ENCODE results near the gene VPS11.
A peak's percentile ranks its signal among the peaks of the same experiment; 100 is the strongest.
"Not testable (repeated sequence)": the region's sequence is repeated elsewhere in the genome, so short reads cannot be mapped to it uniquely, and the experiment has no call there.

Gene VPS11

DNA sequence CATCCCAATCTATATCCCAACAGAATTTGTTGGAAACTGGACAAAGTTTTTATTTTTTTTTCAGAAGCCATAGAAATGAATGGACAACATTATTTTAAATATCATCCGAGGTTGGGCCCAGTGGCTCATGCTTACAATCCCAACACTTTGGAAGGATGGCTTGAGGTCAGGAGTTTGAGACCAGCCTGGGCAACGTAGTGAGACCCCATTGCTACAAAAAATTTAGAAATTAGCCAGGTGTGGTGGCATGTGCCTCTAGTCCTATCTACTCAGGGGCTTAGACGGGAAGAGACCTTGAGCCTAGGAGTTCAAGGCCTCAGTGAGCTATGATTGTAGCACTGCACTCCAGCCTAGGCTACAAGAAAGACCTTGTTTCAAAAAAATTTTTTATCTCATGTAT is 32.8 kb upstream of the VPS11 start:
- no peak for DNase-seq

DNA sequence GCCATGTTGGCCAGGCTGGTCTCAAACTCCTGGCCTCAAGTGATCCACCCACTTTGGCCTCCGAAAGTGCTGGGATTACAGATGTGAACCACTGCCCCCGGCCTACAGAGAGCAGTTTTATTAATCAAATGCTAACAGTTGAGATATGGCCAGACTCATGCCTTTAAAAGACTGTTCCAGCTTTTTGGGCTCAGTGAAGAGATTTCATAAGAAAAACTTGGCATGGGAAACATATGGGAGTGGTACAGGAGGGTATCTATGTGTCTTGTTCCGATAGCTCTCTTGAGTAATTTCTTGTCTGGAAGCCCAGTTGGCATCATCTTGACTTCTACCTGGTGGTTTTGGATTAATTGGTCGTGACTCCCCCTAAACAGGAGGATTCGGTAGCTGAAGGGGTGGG is 28.7 kb upstream of the VPS11 start:
- DNase-seq = no peak

DNA sequence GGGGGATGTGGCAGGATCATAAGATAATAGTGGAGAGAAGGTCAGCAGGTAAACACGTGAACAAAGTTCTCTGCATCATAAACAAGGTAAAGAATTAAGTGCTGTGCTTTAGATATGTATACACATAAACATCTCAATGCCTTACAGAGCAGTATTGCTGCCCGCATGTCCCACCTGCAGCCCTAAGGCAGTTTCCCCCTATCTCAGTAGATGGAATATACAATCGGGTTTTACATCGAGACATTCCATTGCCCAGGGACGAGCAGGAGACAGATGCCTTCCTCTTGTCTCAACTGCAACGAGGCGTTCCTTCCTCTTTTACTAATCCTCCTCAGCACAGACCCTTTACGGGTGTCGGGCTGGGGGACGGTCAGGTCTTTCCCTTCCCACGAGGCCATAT is 28.1 kb upstream of the VPS11 start:
- DNase-seq = not testable (repeated sequence)

DNA sequence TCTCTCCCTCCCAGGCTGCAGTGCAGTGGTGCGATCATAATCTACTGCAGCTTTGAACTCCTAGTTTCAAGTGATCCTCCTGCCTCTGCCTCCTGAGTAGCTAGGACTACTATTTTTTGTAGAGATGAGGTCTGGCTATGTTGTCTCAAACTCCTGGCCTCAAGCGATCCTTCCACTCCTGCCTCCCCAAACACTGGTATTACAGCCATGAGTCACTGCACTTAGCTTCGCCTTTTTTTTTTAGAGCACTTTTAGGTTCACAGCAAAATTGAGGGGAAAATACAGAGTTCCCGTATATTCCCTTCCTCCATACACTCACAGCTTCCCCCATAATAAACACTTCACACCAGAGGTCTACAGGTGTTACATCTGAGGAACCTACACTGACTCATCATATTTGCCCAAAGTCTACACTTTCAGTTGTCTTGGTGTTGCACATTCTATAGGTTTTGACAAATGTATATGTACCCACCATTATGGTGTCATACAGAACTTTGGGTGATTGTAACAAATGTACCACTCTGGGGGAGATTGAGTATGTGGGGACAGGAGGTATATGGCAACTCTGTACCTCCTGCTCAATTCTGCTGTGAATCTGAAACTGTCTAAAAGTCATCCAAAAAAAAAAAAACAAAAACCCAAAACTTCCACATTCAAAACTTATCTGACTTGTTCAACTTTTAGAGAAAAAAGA is 25.6 kb upstream of the VPS11 start:
- no peak for DNase-seq

DNA sequence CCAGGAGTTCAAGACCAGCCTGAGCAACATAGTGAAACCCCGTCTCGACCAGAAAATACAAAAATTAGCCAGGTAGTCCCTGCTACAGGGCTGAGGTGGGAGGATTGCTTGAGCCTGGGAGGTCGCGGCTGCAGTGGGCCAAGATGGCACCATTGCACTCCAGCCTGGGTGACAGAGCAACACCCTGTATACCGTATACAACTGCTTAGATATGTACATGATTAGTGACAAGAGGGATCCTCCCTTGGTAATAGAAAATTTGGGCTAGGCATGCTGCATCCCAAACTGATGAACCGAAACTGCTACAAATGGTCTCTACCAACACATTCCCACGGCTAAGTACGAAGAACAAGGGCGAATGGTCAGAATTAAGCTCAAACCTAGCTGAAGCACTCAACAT is 24.7 kb upstream of the VPS11 start:
- no peak for DNase-seq

DNA sequence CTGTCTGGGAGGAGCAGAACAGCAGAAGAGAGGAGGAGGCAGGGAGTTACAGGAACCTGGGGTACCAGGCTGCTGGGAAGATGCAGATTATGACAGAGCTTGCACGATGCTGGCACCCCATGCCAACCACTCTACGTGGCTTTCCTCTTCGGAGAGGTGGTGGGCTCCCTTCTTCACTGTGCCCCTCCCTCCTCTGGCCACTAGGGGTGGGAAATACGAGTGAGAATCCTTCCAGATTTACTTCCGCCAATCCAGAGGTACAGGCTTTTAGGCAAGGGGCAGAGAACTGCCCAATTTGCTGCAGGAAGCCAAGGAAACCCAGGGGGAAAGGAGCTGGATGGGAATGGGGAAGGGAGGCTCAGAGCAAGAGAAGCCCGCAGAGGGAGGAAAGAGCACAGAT is 22.9 kb upstream of the VPS11 start:
- DNase-seq = no peak

DNA sequence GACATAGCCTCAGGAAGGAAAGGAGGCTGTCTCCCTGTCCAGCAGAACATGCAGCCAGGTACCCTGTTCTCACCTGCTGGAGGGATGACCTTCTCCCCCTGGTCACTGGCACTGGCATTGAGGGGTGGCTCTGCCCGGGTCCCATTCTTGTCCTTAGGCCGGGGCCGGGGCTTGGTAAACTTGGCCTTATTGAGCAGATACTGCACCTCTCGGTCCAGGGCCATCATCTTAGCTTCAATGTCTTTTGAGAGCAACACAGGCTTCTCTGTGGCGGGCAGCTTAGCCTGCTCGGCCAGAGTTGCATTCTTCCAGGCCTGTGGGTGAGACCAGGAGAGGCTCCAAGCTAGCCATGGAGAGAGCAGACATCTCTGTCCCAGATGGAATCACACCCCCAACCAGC is 21.1 kb upstream of the VPS11 start:
- DNase-seq = no peak

DNA sequence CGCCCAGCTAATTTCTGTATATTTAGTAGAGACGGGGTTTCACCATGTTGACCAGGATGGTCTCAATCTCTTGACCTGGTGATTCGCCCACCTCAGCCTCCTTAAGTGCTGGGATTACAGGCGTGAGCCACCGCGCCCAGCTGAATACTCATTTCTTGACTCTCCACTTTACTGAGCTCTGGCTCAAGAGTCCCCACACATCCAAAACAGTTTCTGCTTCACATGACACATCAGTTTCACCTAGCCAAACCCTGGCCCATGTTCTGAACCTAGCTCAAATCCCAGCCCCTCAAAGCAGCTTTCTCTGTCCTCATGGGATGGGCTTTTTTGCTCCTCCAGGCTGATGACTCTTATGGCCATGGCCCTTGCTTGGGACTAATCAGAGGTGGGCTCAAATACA is 20.4 kb upstream of the VPS11 start:
- no peak for DNase-seq

DNA sequence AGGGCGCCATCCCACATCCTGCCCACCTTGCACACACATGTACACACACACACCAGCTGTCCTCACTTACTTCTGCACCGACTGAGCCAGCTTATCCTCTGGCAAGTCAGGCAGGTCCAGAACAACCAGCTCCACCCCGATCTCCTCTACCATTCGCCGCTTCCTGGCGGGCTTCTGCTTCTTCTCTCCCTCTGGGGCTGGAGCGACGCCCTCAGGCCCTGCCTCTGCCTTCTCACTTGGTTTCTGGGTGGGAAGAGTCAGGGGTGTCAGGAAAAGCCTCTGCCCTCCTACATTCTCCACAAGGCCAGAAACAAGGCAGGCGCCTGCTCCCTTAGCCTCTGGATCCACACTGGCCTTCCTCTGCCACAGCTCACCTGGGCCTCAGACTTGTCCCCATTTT is 19.0 kb upstream of the VPS11 start:
- no peak for DNase-seq

DNA sequence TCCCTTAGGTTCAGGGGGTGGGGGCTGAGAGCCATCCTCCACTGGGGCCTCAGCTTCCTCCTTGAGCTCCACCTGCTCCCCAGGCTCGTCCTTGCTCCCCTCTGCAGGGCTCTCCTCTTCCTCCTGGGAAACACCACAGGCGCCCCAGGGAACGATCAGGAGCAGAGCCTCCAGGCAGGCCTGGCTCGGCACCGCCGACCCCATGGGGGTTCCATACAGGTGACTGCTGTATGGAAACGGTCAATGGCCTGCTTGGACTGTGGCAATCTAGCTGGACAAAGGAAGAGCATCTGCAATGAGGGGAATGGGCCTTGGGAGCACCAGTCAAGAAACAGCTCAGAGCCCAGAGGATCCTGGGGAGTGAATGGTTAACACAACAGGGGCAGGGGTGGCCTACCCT is 18.5 kb upstream of the VPS11 start:
- DNase-seq = no peak

DNA sequence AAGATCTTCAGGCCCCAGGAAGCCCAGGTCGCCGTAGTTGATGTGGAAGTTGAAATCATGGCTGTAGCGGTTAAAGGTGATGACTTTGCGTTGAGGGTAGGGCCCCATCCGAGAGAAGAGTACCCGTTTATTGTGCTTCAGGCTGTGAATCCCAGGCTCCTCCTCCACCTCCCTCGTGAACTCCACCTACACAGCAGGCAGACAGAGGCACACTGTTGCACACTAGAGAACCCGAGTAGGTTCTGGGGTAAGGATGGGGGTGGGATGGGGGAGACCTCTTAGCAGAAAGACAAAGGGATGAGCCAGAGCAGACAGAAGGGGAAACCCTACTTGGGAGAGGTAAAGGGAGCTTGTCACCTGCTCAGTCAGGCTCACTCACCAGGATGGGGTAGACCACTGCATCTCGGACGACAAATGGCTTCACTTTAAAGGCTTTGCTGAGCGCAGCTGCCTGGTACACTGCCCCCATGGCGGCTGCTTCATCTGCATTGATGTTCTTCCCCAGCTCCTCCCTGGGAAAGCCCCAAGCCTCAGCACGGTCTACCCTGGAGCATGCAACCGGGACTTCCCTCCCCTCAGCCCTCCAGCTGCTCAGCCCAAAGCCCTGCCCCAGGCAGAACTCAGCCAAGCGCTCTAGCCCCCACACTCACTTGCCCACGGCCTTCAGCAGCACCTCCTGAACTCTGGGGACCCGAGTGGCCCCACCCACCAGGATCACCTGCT is 16.0 kb upstream of the VPS11 start:
- DNase-seq = peak in 9 of 56 donors; percentile 7 to 34 (median 13)

DNA sequence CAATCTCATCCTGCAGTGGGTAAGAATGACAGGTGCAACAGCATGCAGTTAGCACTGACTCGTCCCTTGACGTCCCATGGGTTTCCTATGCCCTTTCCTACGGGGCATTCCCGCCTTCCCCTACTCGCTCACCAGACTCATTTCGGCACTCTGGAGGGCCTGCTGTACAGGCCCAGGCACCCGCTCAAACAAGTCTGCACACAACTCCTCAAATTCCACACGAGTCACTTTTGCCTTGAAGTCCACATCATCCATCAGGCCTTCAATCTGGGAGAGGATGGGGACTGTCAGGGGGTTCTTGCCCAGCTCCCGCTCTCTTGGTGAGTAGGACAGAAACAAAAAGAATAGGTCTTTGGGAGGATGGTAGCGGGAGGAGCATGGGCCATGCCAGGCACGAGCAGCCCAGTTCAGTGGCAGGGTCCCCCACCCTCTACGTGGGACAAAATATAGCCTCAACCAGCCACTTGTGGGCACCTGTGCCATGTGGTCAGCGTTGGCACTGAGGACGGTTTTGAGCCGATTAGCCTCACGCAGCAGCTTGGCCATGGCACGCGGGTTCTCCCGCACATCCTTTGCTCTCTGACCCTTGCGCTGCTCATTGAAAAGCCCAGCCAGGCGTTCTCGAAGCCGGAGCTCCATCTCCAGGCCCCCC is 15.3 kb upstream of the VPS11 start:
- no peak for DNase-seq

DNA sequence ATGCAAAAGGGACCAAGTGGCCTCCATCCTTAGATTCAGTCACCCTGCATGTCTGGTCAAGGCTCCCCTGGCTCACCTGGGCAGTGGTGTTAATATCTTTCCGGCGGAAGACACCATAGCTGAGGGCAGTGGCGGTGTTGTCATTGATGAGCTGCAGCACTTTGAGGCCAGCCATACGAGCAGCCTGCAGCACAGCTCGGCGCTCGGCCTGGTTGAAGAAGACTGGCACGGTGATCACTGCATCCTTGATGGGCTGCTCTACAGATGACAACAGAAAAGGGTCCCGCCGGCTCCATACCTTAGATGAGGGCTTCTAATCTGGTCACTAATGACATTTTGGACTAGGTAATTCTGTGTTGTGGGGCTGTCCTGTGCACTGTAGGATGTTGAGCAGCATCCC is 13.2 kb upstream of the VPS11 start:
- no peak for DNase-seq

DNA sequence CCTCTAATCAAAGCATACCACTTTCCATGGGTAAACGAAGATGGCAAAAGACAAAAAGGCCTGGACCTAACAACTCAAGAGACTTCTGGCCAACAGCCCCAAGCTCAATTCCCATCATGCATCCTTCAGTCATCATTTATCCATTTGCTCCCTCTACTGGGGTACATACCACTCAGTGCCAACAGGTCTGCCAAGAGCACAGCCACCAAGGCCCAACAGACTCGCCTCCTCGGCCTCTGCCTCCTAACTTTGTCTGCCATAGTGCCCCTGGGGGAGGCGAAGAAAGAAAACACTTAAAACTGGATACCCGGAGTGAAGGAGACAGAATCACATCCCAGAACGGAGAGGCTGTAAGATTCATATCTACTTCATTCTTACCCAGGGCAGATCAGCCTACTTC is 11.7 kb upstream of the VPS11 start:
- peak in 2 of 56 donors; percentile 8 to 23 for DNase-seq

DNA sequence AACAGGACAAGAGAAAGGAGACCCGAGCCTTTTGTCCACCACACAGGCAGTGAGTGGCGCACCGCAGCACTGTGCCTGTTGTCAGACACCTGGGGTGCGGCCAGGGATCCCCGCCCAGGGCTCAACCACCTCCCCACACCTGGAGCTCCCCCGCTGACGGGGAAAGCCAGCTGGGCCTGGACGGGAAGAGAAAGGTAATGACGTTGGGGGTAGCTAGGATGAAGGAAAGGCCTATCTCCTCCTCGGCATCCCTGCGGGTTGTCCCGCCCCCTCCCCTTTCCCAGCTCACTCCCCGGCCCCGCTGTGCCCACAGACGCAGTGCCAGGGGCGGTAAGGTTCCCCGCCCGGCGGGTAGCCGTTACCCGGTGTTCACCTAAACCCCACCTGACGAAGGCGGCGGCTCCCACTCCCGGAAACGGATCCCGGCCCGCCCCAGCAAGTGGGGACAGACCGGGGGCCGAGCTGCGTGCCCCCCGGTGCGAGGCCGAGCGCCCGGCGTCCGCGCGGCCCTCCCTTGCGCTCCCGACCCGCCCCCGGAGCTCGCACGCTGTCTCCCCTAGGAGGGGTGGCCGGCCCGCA is 11.1 kb upstream of the VPS11 start:
- peak in 15 of 56 donors; percentile 28 to 52 (median 42) for DNase-seq

DNA sequence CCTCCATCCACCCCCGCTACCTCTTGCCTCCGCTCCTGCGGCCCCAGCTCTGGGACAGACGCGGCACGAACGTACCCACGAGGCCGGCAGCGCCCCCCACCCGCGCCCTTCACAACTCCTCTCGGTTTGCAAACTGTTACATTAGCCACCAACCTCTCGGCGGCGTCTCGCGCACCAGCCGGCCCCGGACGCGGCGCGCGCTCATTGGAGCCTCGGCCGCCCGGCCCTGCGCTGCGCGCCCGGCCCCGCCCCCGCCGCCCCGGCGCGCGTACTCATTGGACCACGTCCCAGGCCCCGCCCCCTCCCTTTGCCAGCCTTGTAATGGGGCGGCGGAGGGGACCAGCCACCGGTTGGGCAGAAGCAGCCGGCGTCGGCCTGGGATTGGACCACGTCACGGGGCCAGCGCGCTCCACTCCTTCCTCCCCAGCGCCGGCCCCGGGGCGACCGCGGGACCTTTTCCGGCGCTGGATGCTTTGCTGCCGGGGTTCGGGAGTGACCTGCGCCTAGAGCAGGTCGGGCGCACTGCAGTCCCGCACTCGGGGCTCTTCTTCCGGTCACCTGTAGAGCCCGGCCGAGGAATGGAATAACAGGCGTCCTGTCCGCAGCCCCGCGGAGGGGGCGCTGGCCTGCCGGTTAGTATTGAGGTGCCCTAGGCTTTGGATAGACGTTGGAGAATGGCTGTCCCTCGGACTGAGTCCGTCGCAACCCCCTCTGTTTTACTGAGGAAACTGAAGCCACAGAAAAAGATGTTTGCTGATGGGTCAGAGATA is 10.4 kb upstream of the VPS11 start, which contains the start of gene HYOU1:
HYOU1 (minus strand) TSS at position 206 of the 770 bp plus-strand sequence. CDS start 1,045 bp downstream, outside the sequence.
- DNase-seq = peak; percentile 74 to 98 (median 94)

DNA sequence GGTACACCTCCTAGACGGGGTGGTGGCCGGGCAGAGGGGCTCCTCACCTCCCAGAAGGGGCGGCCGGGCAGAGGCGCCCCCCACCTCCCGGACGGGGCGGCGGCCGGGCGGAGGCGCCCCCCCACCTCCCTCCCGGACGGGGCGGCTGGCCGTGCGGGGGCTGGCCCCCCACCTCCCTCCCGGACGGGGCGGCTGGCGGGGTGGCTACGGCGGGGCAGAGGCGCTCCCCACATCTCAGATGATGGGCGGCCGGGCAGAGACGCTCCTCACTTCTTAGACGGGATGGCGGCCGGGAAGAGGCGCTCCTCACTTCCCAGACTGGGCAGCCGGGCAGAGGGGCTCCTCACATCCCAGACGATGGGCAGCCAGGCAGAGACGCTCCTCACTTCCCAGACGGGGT is 8.5 kb upstream of the VPS11 start:
- not testable (repeated sequence) for DNase-seq

DNA sequence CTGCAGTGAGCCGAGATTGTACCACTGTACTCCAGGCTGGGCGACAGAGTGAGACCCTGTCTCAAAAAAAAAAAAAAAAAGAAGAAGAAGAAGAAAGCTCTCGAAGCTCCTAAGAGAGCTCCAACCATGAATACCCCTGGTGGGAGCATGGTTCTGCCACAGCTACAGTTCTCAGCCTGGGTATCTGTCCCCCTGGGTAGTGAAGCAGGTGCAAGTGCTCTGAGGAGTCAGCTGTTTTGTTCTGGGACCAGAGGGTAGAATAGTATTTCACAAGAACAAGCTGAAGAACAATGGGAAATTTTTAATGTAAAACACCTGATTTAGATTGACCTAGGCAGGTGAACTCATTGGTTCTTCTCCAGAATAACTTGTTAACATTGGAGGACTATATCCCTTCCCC is 6.4 kb upstream of the VPS11 start:
- DNase-seq = no peak

DNA sequence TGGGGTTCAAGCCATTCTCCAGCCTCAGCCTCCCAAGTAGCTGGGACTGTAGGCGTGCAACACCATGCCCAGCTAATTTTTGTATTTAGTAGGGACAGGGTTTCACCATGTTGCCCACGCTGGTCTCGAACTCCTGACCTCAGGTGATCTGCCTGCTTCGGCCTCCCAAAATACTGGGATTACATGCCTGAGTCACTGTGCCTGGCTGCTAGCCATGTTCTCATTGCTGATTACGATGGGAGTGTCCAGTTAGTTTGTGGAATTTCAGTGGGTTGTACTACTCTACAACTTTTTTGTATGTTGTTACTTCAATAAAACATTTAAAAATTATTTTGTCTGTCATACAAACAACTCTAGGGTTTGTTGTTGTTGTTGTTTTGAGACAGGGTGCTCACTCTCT is 4.8 kb upstream of the VPS11 start:
- no peak for DNase-seq

DNA sequence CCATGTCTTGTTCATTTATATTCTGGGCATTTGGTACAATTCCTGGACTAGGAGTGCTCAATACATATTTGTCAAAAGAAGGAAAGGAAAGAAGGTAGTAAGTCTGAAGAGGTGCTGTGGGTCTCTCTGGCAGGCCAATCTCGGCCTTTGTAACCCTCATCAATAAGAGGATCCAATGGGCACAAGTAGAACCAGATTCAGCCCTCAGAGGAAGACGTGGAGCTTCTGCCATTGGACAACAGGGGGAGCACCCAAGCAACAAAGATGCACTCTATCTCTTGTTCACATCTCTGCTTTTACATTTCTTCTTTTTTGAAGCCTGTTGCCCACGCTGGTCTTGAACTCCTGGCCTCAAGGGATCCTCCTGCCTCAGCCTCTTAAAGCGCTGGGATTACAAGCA is 2.2 kb upstream of the VPS11 start:
- DNase-seq = peak in 1 of 56 donors; percentile 3

DNA sequence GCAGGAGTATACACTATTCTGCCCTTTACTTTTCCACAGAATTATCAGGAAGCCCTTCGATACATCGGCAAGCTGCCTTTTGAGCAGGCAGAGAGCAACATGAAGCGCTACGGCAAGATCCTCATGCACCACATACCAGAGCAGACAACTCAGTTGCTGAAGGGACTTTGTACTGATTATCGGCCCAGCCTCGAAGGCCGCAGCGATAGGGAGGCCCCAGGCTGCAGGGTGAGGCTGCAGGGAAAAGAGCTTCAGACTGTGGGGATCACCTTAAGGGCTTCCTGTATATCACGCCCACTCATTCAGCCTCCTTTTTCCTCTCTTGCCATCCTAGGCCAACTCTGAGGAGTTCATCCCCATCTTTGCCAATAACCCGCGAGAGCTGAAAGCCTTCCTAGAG is 10.2 kb downstream of the VPS11 start:
- DNase-seq = no peak
